NCI-H146 (cell line): Measurements from ENCODE around the gene HDAC4.
A peak's percentile ranks its signal among the peaks of the same experiment; 100 is the strongest.

Experiments
- DNase-seq: peaks from one replicate; lab custom pipeline; 2025; lab: John Stamatoyannopoulos, UW

The HDAC4 gene

DNA sequence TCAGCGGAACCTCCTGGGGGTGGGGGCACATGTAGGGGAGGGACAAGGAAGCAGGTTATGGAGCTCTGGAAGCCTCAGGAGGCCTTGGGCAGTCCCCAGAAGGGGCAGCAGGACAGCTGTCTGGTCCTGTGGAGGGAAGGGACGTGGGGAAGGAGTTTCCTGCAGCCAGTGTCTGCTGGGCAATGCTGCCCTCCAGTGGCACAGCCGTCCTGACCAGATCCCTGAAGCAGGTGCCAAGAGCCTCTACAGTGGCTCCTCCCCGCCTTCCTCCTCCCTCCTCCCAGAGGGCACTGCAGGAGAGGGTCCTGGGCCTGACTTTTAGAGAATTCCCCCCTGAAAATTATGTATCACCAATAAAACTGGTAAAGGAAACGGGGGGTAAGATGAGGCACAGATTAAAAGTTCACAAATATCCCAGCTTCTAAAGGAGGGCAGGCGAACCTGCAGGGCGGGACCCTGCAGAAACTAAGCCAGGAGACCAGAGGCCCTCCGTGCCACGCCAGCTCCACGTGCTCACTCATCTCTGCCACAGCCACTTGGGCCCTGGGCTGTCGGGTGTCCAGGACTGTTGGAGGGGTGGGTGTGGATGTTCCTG, 294.4 kb downstream of the HDAC4 start:
- peak; percentile 22 for DNase-seq

DNA sequence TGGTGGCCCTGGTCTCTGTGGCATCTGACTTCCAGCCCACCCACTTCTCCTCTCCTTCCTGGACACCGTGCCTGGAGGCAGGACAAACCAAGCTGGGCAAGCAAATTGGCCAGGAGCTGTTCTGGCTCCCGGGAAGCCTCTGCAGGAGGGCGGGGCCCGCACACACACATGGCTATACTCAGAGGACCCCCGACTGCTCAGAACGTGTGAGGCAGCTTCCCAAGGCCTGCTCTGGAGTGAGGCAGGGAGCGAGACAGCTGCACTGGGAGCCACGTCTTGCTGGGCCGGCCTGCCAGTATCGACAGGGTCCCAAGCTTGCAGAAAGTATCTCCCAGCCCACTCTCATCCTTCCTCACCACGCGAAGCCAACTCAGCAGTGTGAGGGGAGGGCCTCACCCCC, 295.6 kb downstream of the HDAC4 start:
- DNase-seq: no peak

DNA sequence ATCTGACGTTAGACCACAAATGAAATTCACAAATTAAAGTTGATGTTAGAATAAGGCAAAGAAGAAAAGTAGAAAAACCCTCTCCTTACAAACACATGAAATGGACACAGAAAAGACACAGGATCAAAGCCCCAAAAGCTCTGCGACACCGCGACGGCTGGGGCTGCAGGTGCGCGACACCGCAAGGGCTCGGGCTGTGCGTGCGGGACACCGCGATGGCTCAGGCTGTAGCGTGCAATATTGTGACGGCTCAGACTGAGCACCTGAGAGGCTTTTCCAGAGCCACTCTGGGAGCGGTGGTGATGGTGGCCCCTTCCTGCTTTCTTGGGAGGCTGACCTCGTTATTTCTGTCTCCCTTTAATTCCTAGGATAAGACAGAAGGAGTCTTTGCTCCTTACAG, 296.0 kb downstream of the HDAC4 start:
- DNase-seq: no peak

DNA sequence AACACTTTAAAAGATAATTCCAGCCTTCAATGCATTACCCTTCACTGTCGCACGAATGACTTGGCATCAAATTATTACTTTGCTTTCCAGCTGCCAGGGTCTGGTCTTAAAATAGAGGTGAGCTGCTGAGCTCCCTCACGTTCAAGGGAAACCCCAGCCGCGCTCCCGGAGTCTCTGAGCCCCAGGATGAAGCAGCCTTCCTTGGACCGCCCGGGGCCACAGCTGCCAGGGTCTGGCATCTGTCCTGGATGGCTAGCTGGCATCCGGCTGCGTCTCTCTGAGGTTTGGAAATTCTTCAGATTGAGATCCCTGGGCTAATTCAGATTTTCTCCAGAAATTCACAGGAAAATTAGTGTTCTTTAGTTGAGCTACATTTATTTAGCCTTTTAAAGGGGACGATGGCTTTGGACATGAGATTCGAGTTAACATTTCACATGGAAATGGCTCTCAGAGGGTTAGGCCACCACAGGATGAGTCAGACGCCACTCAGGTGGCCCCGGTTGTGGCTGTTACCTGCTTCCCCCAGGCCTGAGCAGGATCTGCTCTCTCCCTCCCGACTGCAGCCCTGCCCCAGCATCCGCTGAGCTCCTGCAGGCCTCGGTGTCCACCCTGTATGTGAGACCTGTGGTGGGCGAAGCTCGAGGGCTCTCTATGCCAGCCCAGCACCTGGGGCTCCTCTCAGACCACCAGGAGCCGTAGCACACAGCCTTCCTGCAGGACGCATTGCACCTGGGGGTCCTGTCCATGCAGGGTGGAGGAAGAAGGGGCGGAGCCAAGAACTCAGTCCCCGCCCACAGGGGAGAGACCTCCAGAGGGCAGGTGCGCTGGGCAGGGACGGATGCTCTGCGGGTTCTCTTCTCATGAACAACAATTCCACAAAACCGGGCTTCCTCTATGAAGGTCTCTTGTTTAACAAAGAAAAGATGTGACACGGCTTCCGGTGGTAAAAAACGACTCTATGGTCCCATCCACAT, 297.4 kb downstream of the HDAC4 start:
- no peak for DNase-seq

DNA sequence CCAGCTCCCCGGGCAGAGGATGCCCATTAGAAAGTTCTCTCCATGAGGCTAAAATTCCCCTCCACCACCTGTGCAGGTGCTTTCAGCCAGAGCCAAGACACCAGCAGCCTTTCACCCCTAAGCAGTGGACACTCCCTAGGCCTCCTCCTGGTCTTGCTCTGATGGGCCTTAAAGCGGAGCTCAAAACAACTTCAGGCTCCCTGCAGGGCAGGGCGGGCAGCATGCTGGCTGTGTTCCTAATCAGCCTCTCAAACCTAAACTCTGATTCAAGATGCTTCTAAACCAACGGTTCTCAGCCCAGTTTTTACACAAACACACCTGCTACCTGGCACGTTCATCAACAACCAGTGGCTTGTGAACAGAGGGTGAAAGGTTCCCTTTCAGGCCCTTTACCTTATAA, 298.6 kb downstream of the HDAC4 start:
- no peak for DNase-seq

DNA sequence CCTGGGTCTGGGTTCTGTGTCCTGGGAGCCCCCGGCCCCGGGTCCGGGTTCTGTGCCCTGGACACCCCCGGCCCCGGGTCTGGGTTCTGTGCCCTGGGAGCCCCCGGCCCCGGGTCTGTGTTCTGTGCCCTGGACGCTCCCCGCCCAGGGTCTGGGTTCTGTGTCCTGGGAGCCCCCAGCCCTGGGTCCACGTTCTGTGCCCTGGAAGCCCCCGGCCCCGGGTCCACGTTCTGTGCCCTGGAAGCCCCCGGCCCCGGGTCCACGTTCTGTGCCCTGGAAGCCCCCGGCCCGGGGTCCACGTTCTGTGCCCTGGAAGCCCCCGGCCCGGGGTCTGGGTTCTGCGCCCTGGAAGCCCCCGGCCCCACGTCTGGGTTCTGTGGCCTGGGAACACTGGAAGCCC, 299.0 kb downstream of the HDAC4 start:
- no peak for DNase-seq

DNA sequence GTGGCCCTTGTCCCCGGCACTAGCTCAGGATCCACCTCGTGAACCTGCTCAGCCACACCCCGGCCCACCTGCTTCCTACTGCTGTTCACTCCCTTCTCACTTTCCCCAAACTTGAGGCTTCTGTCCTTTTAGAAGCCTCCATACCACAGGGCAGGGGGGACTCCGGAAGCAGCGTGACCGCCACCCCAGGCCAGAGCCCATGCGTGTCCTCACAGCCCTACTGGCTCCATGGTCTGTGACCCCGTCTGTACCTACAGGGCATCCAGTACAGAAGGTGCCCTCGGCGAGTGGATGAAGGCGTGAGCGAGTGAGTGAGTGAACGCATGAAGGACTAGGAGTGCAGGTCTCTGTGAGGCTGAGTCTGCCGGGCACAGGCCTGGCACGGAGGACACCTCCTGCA, 299.7 kb downstream of the HDAC4 start:
- DNase-seq: no peak

DNA sequence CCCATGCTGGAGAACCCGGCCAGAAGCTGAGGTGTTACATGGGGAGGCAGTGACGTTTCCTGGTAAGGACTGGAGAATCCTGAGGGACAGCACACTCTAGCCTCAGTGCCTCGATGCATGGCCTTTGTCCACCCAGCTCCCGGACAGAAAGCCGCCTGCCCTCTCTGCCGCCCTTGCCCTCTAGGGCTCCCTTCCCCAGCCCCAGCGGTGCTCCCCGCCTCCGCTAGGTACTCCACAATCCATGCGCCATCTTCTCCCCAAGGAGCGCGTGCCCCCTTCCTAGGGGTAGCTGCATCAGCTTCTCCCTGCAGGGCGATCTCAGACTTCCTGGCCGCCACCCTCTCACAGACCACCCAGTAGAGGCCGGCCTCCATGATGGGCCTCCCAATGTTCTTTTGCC, 301.3 kb downstream of the HDAC4 start:
- DNase-seq: no peak

DNA sequence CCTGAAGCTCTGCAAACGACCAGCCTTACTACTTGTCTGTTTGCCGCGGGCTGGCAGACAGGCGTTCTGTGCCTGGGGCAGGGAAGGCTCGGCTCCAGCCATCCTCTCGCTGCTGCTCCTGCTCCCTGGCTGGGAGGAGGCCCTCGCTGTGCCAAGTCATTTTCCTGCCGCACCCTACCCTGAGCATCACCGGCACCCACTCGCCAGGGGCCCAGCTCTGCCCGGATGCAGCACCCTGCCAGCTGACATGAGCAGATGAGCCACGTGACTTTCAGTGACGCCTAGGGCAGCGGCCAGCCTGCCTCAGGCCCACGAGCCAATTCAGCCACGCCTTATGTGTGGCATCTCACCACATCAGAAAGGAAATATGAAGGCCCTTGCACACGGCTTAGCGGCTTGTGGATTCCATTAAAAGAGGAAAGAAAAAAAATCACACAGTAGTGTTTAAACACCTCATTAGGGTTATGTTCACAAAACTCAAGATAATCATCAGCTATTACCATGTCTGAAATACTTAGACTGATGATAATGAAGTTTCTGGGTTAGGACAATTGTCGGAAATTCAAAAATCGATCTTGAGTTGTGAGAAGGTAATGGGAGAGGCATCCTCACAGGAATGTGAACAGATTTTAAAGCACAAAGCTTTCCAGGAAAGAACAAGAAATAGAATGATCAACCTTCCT, 302.4 kb downstream of the HDAC4 start:
- no peak for DNase-seq

DNA sequence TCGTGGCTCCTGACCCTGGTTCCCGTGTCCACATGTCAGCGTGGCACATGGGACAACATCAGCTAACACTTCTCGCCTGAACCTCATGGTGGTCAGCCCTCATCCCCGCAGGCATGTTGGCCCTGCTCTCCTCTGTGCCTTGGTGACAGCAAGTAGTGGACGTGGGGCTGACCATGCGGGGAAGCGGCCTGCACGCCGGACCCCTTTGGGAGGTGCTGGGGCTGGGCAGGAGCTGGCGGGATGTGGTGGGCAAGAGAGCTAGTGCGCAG, 303.5 kb downstream of the HDAC4 start:
- no peak for DNase-seq

DNA sequence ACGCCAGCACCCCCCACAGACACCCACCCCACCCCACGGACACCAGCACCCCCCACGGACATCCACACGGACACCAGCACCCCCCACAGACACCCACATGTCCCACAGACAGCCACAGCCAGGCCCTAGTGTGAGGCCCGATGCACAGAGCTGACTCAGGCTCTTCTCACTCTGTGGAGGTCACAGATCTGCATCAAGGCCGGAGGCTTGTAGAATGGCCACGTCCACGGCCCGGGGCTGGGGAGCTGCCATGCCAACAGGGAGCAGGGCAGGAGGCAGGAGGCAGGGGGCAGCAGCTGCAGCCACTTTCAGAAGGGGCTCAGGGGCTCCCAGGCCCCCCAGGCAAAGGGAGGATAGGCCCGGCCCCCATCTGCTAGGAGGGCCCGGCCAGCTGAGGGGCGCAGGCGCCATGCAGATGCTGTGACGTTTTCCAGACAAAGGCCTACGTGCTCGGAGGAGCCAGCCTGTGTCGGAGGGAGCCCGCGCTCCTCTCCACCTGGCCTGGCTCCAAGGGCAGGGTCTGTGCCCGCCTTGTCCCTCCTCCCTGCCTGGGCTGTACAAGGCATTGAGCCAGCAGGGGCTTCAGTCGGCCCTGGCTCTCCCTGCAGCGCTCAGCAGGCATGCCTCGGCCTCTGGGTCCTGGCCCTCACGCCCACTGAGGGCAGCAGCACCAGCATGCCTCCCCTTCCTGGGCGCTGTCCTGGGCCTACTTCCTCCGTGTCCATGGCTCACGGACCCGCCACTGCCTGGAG, 304.0 kb downstream of the HDAC4 start:
- DNase-seq: no peak

DNA sequence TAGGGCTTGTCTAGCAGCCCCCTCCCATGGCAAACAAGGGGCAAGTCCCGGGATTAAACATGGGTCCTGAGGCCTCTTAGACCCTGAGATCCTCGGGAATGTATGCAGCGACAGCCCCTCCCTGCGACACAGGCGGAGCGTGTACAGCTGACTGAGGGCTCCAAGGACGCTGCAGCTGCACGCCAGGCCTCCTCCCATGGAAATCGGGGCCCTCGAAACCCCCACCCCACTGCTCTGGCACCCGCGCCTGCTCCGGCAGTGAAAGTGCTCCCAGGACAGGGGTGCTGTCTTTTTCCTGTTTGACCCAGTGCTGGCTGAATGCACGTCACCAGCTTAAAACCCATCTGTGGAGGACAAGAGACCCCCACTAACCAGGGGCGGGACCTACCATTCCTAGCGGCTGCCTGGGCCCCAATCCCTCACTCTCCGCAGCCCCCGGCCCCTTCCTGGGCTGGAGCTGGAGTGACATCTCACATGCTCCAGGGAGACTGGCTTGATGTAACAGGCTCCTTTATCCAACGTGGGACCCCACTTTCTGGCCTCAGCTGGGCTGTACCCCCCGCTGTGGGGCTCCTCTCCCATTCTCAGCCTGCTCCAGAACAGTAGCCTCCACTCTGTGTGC, 305.2 kb downstream of the HDAC4 start:
- DNase-seq: no peak

DNA sequence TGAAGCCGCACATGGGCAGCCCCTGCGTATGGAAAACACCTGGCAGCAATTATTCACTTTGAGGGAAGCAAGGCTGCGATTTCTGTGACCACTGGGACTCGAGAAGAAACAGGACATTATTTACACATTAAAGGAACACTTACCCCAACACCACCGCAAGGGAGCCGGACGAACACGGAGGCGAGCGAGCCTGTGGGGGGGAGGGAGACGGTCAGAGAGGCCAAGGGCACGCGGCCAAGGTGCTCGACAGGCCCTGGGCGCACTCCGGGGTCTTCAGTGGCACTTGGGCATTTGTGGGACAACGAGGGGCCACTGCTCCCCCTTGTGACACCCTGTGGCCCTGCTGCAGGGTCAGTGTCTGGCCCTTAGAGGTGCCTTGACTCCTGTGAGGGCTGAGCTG, 306.0 kb downstream of the HDAC4 start:
- DNase-seq: no peak

DNA sequence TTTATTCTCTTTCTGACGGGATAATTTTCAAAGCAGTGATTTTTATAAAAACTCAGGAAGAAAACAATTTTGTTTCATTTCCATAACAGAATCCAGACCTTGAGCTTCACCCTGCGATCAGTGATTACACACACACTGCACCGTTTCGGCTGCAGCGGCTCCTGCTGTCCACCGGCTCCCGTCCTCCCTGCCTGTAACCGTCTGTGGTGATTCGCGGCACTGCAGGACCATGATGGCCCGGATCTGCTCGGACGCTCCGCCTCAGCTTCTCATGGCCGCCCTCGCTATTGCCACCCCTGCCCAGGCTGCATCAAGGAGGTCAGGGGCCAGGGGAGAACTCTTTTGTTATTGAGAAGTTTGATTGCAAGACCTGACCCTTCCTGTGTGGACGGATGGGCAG, 306.9 kb downstream of the HDAC4 start:
- DNase-seq: no peak

DNA sequence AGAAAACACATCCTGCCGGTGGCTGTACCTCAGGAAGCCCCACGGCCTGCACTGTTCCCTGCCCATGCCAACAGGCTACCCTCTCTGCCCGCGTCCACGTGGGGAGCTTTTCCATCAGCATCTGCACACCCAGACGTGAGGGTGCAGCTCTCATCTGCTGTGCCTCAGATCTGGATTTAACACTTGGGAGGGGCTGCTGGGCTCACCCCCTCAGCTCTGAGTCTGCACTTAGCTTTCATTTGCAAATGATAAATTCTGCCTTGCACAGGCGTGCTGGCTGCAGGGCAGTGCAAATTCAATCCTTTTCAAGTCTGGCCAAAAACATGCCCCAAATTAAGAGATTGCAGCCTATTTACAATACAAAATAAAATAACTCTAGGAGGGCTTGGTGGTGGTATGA, 307.3 kb downstream of the HDAC4 start:
- no peak for DNase-seq

DNA sequence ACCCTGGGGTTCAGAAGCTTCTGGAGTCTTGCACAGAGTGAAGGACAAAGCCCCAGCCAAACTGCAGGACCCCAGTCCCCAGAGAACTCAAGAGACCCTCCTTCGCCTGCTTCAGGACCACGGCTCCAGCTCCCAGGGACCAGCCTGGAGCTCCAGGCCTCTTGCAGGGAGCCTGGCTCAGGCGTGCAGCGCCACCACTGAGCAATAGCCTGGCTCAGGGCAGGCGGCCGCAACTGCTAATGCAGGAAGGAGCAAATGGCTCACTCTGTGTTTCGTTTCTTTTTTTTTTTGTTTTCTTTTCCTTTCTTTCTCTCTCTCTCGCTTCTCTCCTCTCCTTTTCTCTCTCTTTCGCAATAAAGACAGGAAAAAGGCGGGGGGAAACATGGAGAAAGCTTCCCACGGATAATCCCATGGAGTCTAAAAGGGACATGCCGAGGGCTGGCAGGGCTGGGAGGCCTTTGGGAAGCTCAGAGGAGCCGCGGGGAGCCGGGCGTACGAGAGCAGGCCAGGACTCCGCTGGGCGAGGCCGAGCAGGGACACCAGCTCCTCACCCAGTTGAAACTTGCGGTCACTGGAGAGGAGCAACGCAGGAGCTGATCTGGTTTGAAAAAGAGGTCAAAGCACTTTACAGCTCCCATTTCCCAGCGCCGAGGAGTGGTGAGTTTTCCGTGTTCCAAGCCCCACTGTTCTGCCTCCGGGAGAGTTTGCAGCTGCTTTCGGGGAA, 308.1 kb downstream of the HDAC4 start:
- no peak for DNase-seq

DNA sequence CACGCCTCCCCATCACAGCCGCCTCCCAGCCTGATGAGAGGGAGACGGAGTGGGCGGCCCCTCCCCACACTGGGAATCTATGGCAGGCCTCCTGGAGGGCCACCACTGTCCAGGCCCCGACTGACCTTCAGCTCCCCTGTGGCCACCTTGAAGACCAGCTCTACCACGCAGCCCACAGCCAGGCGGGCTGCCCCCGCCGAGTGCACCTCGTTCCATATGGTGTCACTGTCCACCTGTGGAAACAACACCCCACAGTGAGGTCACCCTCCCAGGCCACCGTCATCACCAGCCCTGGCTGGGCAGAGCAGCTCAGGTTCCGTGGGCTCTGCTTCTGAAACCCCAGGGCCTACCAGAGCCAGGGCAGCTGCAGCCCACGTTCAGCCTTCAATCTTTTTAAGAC, 310.9 kb downstream of the HDAC4 start:
- DNase-seq: no peak

DNA sequence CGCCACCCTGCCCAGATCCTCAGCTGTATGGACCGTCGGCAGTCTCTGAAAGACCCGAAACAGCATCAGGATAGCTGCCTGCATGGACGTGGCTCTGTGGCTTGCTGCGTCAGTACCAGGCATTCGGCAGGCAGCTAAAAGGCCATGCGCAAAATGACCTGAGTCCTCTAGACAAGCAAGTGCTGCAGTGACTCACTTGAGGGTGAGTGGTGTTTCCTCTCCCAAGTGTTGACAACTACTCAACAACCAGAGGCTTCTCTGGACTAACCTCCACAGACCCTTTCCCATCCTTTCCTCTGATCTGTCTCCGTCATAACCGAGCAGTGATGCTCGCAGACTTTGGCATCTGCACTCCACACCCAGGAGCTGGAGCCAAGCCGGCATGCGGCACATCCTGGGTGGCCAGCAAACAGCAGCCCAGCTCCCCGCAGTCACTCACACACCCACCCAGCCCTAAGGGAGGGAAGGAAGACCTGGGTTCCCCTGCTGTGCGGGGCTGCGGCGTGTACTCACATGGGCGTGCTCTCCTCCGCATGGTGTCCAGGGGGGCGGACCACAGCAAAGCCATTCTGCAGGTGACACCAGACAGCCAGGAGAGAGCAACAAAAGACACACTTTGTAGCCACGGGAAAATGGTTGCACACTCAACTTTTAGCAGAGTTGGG, 313.6 kb downstream of the HDAC4 start:
- DNase-seq: no peak

DNA sequence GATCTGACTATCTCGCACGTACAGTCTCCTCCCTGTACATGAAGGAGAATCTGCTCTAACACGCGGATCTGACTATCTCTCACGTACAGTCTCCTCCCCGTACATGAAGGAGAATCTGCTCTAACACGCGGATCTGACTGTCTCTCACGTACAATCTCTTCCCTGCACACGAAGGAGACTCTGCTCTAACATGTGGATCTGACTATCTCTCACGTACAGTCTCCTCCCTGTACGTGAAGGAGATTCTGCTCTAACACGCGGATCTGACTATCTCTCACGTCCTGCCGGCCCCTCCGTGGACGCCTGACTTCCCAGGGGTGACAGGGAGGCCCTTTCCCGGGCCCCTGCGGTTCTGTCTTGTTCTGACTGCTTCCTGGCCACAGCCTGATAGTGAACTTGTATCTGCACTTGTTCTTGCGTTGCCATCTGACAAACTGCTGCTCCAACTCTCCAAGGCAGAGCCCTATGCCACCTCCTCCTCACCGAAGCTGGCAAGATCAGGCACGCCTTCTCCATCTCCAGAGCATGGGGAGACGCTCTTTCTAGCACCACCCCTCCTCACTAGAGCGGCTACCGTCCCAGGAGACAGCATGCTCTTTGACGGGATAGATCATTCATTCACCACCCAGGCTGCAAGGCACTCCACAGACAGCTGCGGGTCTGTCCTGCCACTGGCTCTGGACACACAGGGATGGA, 314.3 kb downstream of the HDAC4 start:
- no peak for DNase-seq
